HCT116 (cell line): Measurements from ENCODE around the gene PPP2R2D. TPM values are rescaled to one million over a fixed set of nuclear protein-coding genes. Genes with fewer than 3 reads are reported as not detected.

Source experiments
- ATAC-seq: fragments of 200-7000 bp; cut with Tn5 transposase; 2 replicates; pipeline ENCODE4 v1.9.1; 2020; ENCODE audit warnings: mild to moderate bottlenecking, moderate library complexity
- BruUV-seq: library from RNA; stranded (reverse); fragments of 400-500 nt; replicated peaks from 2 replicates; lab custom pipeline; 2021; lab: Mats Ljungman, UMichigan
- CTCF ChIA-PET: fragments of 300-600 bp; sonication (Branson Sonifier 250); formaldehyde crosslinking; loops from one replicate; lab custom pipeline; 2021; ENCODE audit warnings: antibody characterized with exemption; lab: Charles Lee
- POLR2A ChIA-PET: fragments of 300-600, 350-600 bp; sonication (Branson Sonifier 250); formaldehyde crosslinking; loops from one replicate; lab custom pipeline; 2021; ENCODE audit warnings: antibody characterized with exemption; lab: Charles Lee
- RAD21 ChIA-PET, 2 experiments: fragments of 300-600 bp; sonication (Branson Sonifier 250); formaldehyde crosslinking; loops; one replicate each; lab custom pipeline; 2023; ENCODE audit warnings: low total read pairs in 2 of 2; ENCODE audit not compliant: uncharacterized antibody in 2 of 2, unreplicated experiment in 2 of 2, low non-redundant PET in 1 of 2; lab: Charles Lee
- DNase-seq: peaks from one replicate; pipeline ENCODE4 v3.0.0-alpha.2; 2010; ENCODE audit warnings: low read depth, low spot score
- H2AFZ ChIP-seq: fragments of 200-600 bp; shearing (Covaris generic), sonication (generic); 2 replicates; pipeline ENCODE4 v1.6.1; 2017; ENCODE audit warnings: low read depth, mixed run types, mixed read lengths, antibody characterized with exemption, low read length; ENCODE audit not compliant: poor library complexity, severe bottlenecking
- H3K27ac ChIP-seq: 2 replicates; pipeline ENCODE4 v1.5.1; 2012; ENCODE audit warnings: low read depth, low read length
- H3K27me3 ChIP-seq: fragments of 200-600 bp; sonication (generic); 2 replicates; pipeline ENCODE4 v1.6.1; 2016; ENCODE audit warnings: mixed run types, low read length, mixed read lengths; ENCODE audit not compliant: insufficient read depth
- H3K36me3 ChIP-seq, 2 experiments: fragments of 200-500 bp in 1 of 2; fragments of 200-600 bp in 1 of 2; sonication (Bioruptor generic) in 1 of 2; sonication (generic) in 1 of 2; 2 replicates each; pipeline versions ENCODE4 v1.5.1 to v1.6.1; 2014 to 2016; ENCODE audit warnings: low read length in 2 of 2, inconsistent platforms in 1 of 2, mixed read lengths in 1 of 2, mixed run types in 1 of 2; ENCODE audit not compliant: insufficient read depth in 2 of 2, control insufficient read depth in 1 of 2
- H3K4me1 ChIP-seq, 2 experiments: fragments of 200-600 bp in 1 of 2; sonication (generic) in 1 of 2; 2 replicates each; pipeline versions ENCODE4 v1.5.1 to v1.6.1; 2012 to 2017; ENCODE audit warnings: low read length in 2 of 2, inconsistent platforms in 1 of 2, mild to moderate bottlenecking in 1 of 2, mixed read lengths in 1 of 2, mixed run types in 1 of 2, moderate library complexity in 1 of 2; ENCODE audit not compliant: insufficient read depth in 2 of 2, control insufficient read depth in 1 of 2
- H3K4me2 ChIP-seq: fragments of 200-600 bp; sonication (generic); 2 replicates; pipeline ENCODE4 v1.6.1; 2017; ENCODE audit warnings: mixed run types, low read length, mixed read lengths
- H3K4me3 ChIP-seq, 2 experiments: fragments of 200-600 bp in 1 of 2; sonication (generic) in 1 of 2; replicated peaks in 1 of 2; 2 replicates each; pipeline ENCODE4 v1.5.1; 2011 to 2016; ENCODE audit warnings: low read length in 2 of 2, control low read depth in 1 of 2, low read depth in 1 of 2, mild to moderate bottlenecking in 1 of 2, mixed read lengths in 1 of 2, mixed run types in 1 of 2
- H3K79me2 ChIP-seq: fragments of 200-600 bp; sonication (generic); 2 replicates; pipeline ENCODE4 v1.6.1; 2017; ENCODE audit warnings: mild to moderate bottlenecking, mixed run types, low read length, moderate library complexity, mixed read lengths; ENCODE audit not compliant: insufficient read depth
- H3K9ac ChIP-seq: fragments of 200-600 bp; sonication (generic); 2 replicates; pipeline ENCODE4 v1.6.1; 2016; ENCODE audit warnings: low read length, mixed read lengths
- H3K9me2 ChIP-seq: fragments of 200-600 bp; sonication (generic), shearing (Covaris generic); 2 replicates; pipeline ENCODE4 v1.6.1; 2017; ENCODE audit warnings: mixed run types, mild to moderate bottlenecking, moderate library complexity; ENCODE audit not compliant: insufficient read depth
- H3K9me3 ChIP-seq, 2 experiments: fragments of 200-500 bp in 1 of 2; fragments of 200-600 bp in 1 of 2; sonication (Bioruptor generic) in 1 of 2; sonication (generic) in 1 of 2; 2 replicates each; pipeline ENCODE4 v1.6.1; 2014 to 2017; ENCODE audit warnings: low read length in 2 of 2, mixed read lengths in 2 of 2, inconsistent platforms in 1 of 2, low read depth in 1 of 2, mild to moderate bottlenecking in 1 of 2, mixed run types in 1 of 2, moderate library complexity in 1 of 2; ENCODE audit not compliant: control insufficient read depth in 1 of 2, insufficient read depth in 1 of 2
- H4K20me1 ChIP-seq: fragments of 200-600 bp; sonication (generic), shearing (Covaris generic); 2 replicates; pipeline ENCODE4 v1.6.1; 2017; ENCODE audit warnings: mixed run types, mild to moderate bottlenecking, moderate library complexity; ENCODE audit not compliant: insufficient read depth
- CBX3 ChIP-seq: IDR thresholded peaks from 2 replicates; pipeline ENCODE4 v1.6.1; 2012; ENCODE audit warnings: low read depth
- REST ChIP-seq: IDR thresholded peaks from 2 replicates; pipeline ENCODE4 v1.6.1; 2012; ENCODE audit warnings: low read depth
- SRF ChIP-seq: IDR thresholded peaks from 2 replicates; pipeline ENCODE4 v1.6.1; 2012; ENCODE audit warnings: low read depth
- intact Hi-C: fragments of 100-400 bp; cut with micrococcal nuclease; formaldehyde crosslinking; loops from 2 replicates; pipeline ENCODE4 v1.10.0; 2022
- total RNA-seq: library from RNA; stranded (reverse); gene quantifications from one replicate; pipeline ENCODE4 v1.2.1, GENCODE V29; 2021; ENCODE audit not compliant: unreplicated experiment

The PPP2R2D gene
- total RNA-seq, 1 experiment from 2014 or later, result 18.1 TPM

- no peak for TF ChIP-seq REST
- no peak for TF ChIP-seq CBX3
Measured at GRCh38 chr10:131923038-131923756, 22.4 kb downstream of the PPP2R2D start (continued).

DNA sequence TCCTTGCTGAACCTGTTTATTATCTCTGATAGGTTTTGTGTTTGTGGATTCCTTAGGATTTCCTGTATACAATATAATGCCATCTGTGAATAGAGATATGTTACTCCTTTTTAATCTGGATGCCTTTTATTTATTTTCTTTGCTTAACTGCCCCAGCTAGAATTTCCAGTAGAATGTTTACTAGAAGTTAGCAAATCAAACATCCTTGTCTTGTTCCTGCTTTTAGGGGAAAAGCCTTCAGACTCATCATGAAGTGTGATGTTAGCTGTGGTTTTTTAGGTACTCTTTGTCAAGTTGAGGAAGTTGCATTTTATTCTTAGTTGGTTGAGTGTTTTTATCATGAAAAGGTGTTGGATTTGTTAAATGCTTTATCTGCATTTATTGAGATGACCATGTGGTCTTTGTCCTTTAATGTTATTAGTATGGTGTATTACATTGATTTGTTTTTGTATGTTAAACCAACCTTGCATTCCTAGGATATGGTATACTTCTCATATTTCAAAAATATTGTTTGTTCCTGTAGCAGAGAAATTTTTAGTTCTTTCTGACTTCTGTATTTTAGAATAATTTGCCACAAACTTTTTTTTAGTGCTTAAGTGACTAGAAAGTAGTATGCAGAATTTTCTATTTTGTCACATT lies 24.3 kb downstream of the PPP2R2D start:
- H3K9me3 ChIP-seq, result no peaks in the 10 kb centered on the region
- ChIA-PET CTCF (no interaction called here), RAD21 (no interaction called here), POLR2A (no interaction called here)
- BruUV-seq, result no TSS peak
- no peak overlapping the region for H3K4me2 ChIP-seq
- intact Hi-C loops, result no loop called here
- no peaks in the 10 kb centered on the region for H3K9me2 ChIP-seq
- H3K9ac ChIP-seq, result no peak overlapping the region
- no peak overlapping the region for H3K27ac ChIP-seq
- no peak for TF ChIP-seq SRF
- DNase-seq (no peak), ATAC-seq (no peak)
- peaks cover 95% of the 10 kb centered on the region for H3K79me2 ChIP-seq
- H3K4me3 ChIP-seq, result no peak overlapping the region
- no peaks in the 10 kb centered on the region for H3K36me3 ChIP-seq
- H3K4me1 ChIP-seq, result no peaks in the 10 kb centered on the region
- H4K20me1 ChIP-seq, result no peaks in the 10 kb centered on the region
- no peak overlapping the region for H2AFZ ChIP-seq
- no peaks in the 10 kb centered on the region for H3K27me3 ChIP-seq
